Nephron progenitor cell (in vitro differentiated cells): Measurements from ENCODE around the gene RAMP3.

Source experiments
- DNase-seq: peaks from one replicate; pipeline ENCODE4 v3.0.0; 2021
- H3K27ac Mint-ChIP-seq: 2 replicates; pipeline ENCODE4 v1.8.0; 2021; ENCODE audit warnings: mild to moderate bottlenecking, moderate library complexity, mixed read lengths
- H3K27me3 Mint-ChIP-seq: 2 replicates; pipeline ENCODE4 v1.8.0; 2021; ENCODE audit warnings: mild to moderate bottlenecking, low read depth, mixed read lengths; ENCODE audit not compliant: poor library complexity
- H3K36me3 Mint-ChIP-seq: 2 replicates; pipeline ENCODE4 v1.8.0; 2021; ENCODE audit warnings: low read depth, mixed read lengths
- H3K4me1 Mint-ChIP-seq: 2 replicates; pipeline ENCODE4 v1.8.0; 2021; ENCODE audit warnings: mixed read lengths
- H3K4me3 Mint-ChIP-seq: 2 replicates; pipeline ENCODE4 v1.8.0; 2021; ENCODE audit warnings: mild to moderate bottlenecking, moderate library complexity, mixed read lengths
- H3K9me3 Mint-ChIP-seq: 2 replicates; pipeline ENCODE4 v1.8.0; 2021; ENCODE audit warnings: mild to moderate bottlenecking, moderate library complexity, mixed read lengths
- TF ChIP-seq, protein P1 (sequence below): fragments of 200-600 bp; sonication (generic); IDR thresholded peaks from 2 replicates; pipeline ENCODE4 v1.5.0; 2021; ENCODE audit warnings: antibody characterized with exemption

Gene RAMP3

DNA sequence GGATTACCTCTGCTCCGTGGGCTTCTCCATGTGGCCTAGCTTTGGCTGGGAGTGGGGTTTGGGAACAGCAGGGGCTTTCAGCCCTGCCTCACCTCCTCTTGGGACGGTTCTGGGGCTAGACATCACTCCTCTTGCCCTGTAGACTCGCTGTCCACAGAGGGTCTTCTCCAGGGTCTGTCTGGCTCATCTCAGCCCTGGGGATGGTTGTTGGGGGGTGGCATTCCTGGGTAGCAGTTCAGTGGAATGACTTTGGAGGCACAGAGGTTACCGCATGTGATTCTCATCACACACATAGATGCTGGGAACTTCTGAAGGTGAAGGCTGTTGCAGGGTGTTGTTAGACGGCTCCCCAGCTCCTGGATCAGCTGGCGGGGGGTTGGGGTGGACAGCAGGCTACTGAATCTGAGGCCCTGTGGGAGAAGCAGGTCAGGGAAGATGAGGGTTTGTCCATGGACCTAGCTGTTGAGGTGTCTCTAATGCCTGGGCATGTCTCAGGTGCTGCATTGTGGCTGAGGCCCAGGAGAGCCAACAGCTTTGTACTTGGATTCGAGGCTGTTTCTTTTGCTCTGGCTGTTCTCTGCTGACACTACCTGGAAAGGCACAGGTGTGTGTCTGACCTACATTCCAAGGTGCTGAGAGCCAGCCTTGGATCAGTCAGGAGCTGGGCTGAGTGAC, 23.8 kb downstream of the RAMP3 start:
- Mint-ChIP-seq H3K27me3 (peaks cover 8% of the 10 kb centered on the region), H3K9me3 (no peaks in the 10 kb centered on the region), H3K27ac (peak overlapping the region; percentile 69), H3K4me3 (no peak overlapping the region), H3K36me3 (no peaks in the 10 kb centered on the region), H3K4me1 (no peaks in the 10 kb centered on the region)
- no peak for DNase-seq
- TF ChIP-seq, protein P1, sequence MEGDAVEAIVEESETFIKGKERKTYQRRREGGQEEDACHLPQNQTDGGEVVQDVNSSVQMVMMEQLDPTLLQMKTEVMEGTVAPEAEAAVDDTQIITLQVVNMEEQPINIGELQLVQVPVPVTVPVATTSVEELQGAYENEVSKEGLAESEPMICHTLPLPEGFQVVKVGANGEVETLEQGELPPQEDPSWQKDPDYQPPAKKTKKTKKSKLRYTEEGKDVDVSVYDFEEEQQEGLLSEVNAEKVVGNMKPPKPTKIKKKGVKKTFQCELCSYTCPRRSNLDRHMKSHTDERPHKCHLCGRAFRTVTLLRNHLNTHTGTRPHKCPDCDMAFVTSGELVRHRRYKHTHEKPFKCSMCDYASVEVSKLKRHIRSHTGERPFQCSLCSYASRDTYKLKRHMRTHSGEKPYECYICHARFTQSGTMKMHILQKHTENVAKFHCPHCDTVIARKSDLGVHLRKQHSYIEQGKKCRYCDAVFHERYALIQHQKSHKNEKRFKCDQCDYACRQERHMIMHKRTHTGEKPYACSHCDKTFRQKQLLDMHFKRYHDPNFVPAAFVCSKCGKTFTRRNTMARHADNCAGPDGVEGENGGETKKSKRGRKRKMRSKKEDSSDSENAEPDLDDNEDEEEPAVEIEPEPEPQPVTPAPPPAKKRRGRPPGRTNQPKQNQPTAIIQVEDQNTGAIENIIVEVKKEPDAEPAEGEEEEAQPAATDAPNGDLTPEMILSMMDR, result no peak

DNA sequence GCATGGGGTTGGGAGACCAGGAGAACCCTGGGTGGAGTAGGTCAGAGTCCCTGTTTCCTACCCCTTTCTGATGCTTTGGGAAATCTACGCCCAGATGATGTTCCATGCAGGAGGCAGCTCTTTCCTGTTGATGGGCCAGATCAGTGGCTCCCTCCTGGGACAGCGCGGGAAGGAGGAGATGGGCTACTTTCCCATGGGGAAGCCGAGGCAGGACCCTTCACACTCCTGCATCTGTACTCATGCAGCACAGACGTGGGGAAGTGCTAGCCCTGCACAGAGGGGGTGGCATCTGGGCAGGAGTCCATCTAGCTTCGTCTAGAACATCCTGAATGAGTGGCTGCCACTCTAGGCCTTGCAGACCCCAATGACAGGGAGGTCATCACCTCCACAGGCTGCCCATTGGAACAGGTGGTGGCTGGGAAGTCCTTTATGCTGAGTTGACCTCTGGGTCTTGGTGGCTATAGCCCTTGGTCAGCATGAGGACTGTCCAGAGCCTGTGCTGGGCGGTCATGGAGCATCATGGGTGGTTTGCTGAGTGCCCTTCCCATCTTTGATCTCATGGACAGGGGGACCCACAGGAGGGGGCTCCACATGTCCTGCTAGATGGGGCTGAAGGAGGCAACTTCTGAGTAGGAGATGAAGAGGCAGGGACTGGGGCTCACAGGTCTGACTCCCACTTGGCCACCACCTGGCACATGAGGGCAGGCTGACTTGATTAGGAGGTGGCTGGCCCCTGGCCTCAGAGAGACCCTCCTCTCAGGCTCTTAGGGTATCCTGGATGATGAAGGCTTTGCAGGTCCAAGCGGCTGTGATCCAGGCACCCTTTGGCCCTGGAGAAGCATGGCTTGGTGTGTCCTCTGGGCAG, 24.6 kb downstream of the RAMP3 start:
- Mint-ChIP-seq H3K4me3 (no peak overlapping the region), H3K9me3 (no peaks in the 10 kb centered on the region), H3K36me3 (no peaks in the 10 kb centered on the region), H3K27me3 (peaks cover 8% of the 10 kb centered on the region), H3K4me1 (no peaks in the 10 kb centered on the region), H3K27ac (no peak overlapping the region)
- TF ChIP-seq, protein P1, result no peak
- no peak for DNase-seq

DNA sequence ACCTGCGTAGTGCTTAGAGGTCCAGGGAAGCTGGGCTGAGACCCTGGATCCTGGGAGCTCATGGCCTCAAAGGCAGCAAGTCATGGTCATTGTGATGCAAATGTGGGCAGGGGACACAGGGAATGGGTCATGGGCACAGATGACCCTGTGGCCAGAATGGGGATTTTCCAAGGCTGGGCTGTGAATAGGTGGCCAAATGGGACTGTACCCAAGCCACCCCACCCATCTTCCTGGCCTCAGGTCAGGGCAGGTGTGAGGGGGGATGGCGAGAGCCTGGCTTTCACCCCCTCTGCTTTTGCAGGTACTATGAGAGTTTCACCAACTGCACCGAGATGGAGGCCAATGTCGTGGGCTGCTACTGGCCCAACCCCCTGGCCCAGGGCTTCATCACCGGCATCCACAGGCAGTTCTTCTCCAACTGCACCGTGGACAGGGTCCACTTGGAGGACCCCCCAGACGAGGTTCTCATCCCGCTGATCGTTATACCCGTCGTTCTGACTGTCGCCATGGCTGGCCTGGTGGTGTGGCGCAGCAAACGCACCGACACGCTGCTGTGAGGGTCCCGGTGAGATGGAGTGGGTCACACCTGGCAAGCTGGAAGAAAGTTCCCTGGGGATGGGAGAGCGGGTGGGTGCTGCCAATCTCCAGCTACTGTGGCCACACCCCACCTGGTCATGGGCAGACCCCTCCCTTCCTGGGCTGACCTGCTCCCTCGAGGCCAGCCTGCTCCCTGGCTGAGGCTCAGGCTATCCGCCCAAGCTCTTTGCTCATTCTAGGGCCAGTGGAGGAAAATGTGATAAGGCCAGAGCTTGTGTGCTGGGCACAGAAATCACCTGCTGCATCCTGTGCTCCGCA, 25.5 kb downstream of the RAMP3 start:
- no peaks in the 10 kb centered on the region for H3K4me1 Mint-ChIP-seq
- no peak for DNase-seq
- no peaks in the 10 kb centered on the region for H3K36me3 Mint-ChIP-seq
- peaks cover 12% of the 10 kb centered on the region for H3K27me3 Mint-ChIP-seq
- H3K9me3 Mint-ChIP-seq, result no peaks in the 10 kb centered on the region
- TF ChIP-seq, protein P1, result no peak
- no peak overlapping the region for H3K27ac Mint-ChIP-seq
- H3K4me3 Mint-ChIP-seq, result no peak overlapping the region

DNA sequence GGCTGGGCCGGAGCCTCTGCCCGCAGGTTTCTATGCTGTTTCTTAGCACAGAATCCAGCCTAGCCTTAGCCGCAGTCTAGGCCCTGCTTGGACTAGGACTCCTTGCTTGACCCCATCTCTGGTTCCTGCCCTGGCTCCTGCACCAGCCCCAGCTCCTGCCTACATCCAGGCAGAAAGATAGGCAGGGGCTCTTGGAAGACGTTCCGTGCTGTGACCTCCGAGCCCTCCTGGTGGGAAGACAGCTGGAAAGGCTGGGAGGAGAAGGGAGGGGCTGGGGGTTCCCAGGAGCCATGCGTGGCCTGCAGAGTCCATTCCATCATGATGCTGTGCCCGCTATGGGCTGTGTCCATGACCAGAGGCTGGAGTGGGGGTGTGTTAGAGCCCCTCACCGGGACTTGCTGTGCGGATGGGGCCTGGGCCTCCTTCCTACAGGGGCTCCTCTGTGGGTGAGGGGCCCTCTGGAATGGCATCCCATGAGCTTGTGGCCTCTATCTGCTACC, 26.2 kb downstream of the RAMP3 start:
- no peak overlapping the region for H3K27ac Mint-ChIP-seq
- no peak for DNase-seq
- H3K4me3 Mint-ChIP-seq, result no peak overlapping the region
- peaks cover 10% of the 10 kb centered on the region for H3K27me3 Mint-ChIP-seq
- H3K36me3 Mint-ChIP-seq, result no peaks in the 10 kb centered on the region
- TF ChIP-seq, protein P1, result no peak
- no peaks in the 10 kb centered on the region for H3K4me1 Mint-ChIP-seq
- H3K9me3 Mint-ChIP-seq, result no peaks in the 10 kb centered on the region

DNA sequence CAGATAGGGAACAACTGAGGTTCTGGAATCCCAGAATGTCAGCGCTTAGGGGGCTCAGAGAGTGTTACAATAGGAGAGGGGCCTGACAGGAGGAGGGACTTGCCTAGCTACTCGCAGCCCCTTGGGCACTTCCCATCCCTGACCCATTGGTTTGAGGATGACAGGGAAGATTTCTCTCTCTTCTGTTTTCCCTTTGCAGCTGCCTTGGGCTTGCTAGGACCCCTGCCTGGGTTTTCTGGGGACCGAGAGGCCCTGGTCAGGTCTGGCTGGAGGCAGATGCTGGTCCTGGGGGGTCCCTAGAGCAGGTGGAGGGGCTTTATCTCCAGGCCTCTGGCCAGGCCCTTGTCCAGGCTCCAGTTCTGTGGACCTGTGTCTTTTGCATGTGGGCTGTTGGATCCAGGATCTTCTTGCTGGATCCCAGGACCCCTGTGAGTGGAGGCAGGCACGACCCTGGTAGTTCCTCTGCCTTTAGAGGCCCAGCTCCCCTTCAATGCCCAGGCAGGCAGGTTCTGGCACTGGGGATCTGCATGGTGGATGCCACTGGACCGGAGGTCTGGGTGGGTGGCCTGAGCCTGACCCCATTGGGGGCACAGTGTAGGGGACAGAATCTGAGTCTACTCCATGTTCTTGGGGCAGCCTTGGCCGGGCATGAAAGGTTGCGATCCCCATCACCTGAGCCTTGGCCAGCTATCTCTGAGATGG, 26.9 kb downstream of the RAMP3 start:
- TF ChIP-seq, protein P1, result no peak
- H3K4me1 Mint-ChIP-seq, result no peaks in the 10 kb centered on the region
- no peak overlapping the region for H3K27ac Mint-ChIP-seq
- no peak overlapping the region for H3K4me3 Mint-ChIP-seq
- H3K36me3 Mint-ChIP-seq, result no peaks in the 10 kb centered on the region
- no peak for DNase-seq
- peaks cover 3% of the 10 kb centered on the region for H3K27me3 Mint-ChIP-seq
- H3K9me3 Mint-ChIP-seq, result no peaks in the 10 kb centered on the region
